KBM-7 (cell line): ENCODE data around the gene RNF43.
A peak's percentile ranks its signal among the peaks of the same experiment; 100 is the strongest.

ENCODE experiments used
- DNase-seq: peaks from one replicate; pipeline ENCODE4 v3.0.0-alpha.2; 2015
- in situ Hi-C: fragments of 300-500 bp; cut with MboI; formaldehyde crosslinking; loops from 2 replicates; pipeline ENCODE4 v1.14.3; 2020; ENCODE audit warnings: low sequenced_read_pairs, low pct_unique_long_range_greater_than_20kb, mixed read lengths

Gene RNF43

GRCh38 chr17:58385359-58385899, 31.9 kb downstream of the RNF43 start:
- no peak for DNase-seq
- in situ Hi-C loops: no loop called here

DNA sequence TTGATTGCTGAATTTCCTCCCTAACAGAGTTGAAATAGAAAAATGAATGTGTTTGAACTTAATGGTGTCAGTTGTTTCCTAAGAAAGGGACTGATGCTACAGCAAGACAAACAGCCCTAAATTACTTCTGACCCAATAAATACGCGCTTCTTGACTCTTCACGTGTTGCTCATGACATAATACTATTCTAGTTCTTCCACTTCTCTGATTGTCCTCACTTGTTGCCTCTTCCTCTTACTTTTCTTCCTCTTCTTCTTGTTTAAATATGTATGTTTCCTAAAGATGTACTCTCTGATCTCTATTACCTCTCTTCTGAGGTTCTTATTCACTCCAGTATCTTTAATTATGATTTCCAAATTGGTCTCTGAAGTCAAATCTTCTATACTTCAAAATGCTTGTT, 32.4 kb downstream of the RNF43 start:
- DNase-seq: no peak
- in situ Hi-C loops: no loop called here

GRCh38 chr17:58383892-58384462, 33.4 kb downstream of the RNF43 start:
- no peak for DNase-seq
- in situ Hi-C loops: no loop called here

GRCh38 chr17:58382872-58383242, 34.5 kb downstream of the RNF43 start:
- in situ Hi-C loops: no loop called here
- no peak for DNase-seq

GRCh38 chr17:58382108-58382871, 35.0 kb downstream of the RNF43 start:
- in situ Hi-C loops: no loop called here
- DNase-seq: no peak

DNA sequence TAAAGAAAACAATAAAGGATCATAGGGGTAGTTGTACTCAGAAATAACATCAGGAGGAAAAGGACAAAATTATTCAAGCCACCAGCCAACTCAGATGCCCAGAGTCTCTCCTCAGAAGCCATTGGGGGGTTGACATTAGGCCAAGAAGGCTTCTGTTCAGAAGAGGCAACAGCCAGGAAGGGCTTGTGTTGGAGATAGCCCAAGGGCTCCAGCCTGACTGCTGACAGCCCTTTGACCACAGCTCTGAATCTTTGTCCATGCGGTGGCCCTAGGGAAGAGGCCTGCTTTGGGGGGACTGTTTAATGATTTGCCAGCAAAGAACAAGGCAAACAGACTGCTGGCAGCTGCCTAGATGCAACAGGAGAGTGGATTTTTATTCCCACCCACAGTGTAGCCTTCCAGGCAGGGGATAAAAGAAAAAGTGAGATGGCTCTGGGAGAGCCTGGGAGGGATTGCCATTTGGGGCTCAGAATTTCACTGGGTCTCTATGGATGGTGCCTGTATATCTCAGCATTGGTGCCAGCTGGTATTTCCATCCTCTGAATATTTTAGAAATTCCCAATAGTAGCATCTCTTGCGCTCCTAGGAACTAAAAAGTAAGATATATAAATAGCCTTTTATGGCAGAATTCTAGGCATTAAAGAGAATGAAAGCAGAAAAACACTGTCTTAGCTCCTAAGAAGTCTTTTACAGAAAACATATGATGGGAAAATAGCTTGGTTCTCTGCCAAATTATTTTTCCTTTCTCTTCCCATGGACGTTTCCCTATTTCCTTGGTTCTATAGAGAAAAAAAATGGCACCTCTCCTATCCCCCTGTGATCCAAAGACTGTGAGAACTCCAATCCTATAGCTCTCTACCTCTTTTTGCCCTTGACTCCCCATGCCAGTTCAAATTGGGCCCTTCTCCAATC, 36.0 kb downstream of the RNF43 start:
- no peak for DNase-seq
- in situ Hi-C loops: no loop called here

DNA sequence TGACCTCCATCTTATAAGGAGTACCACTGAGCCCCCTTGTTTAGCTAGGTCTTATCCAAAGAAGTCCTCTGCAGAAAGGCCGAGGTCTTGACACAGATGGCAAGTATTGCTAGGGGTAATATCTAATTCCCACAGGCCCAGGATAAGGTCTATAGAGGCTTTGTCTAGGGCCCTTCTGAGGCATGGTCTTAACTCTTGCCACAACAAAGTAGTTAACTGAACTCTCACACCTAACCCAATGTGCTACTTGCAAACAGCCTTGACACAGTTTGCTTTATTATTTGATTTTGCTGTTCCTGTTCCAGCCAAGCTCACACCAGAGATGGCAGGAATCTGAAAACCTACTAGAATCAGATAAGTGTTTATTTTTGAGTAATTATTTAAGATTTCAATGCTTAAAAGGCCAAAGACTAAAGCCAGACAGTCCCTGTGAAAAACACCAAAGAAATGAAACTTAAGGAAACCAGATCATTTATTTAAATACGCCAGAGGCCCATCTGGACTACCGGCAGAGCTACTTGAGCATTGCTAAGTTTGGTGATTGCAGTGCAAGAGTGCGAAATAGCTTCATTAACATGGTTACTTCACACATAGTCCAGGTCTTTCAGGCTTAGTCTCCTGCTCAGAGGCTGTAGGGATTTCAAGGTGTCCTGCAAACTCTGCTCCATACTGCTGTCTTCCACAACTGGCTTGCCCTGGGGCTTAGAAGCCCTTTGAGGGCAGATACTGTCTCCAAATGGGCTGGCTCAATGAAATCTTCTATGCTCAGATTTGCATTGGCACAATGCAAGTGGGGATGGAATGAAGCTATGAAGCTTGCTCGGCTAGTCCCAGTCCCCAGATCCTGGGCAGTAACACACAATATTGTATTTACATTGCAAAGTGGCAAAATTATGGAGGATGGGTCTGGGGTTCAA, 36.9 kb downstream of the RNF43 start:
- in situ Hi-C loops: no loop called here
- no peak for DNase-seq

- in situ Hi-C loops: no loop called here
Measured at GRCh38 chr17:58379511-58379824, 37.9 kb downstream of the RNF43 start.

DNA sequence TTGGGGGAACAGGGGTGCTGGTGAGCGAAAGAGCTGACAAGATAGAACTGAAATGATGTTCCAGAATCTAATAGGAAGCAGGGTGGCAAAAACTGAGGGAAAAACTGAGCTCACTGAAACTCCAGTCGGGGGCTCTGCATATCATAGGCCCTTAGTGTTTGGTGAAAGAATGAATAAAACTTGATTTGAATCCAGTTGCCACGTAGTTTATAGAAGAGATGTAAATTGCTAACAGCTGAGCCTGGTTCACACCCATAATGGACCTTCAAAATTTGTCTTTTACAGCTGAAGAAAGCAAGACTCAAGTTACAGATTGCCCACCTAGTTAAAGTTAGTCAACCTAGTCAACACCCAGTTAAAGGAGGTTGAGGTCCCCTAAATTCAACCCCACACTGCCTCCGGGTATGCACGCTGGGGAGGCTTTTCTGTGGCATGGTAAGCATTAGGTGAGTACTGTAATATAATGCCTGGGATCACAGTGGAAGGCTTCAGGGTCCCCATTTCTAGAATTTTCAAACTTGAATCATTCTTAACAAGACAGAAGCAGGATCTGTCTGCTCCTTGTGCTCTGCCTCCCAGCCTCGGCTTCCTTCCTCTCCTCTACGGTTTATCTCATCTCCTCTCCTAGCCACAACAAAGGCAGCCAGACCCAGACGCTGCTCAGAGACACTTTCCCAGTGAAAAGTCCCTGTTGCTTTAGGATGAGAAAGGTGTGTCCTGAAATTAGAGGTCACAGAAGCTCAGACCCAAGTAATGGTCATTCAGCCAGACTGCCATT, 38.4 kb downstream of the RNF43 start:
- no peak for DNase-seq
- in situ Hi-C loops: no loop called here

More at GRCh38 chr17:58379511-58379824, 37.9 kb downstream of the RNF43 start:
- DNase-seq: no peak

DNA sequence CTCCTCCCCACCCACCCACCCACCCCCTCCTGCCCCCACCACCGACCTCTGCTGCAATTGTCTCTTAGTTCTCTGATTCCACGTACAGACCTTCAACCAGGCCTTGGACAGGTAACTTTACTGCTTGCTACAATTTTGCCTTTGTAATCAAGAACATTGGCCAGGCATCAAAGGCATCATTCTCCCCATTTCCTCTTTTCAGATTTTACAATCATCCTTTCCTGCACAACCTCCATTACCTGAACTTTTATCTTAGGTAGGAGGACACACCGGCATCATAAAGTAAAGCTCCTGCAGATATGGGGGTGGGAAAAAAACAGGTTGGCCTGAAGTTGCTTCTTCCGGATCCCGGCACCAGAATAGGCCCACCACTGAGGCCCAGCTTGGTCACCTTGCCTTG, 39.7 kb downstream of the RNF43 start:
- DNase-seq: no peak
- in situ Hi-C loops: no loop called here

DNA sequence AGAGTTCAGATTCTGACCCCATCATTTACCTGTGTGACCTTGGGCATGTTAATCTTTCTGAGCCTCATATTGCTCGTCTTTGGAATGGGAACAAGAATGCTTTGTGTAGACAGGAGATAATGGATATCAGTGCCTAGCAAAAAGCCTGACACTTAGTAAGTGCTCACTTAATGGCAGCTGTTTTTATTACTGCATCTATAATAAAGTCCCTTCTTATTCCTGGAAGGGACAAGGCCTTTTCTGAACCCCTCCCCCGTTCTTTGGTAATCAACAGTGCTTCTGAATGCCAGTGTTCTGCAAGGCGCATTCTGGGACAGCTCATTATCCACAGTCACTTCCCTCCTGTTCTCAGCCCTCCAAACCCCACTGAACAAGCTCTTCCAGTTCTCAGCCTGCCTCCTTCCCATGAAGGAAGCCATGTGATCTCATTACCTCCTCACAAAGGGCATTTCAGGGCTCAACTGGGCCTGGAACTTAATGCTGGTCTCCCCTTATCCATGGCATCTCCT, 40.2 kb downstream of the RNF43 start:
- in situ Hi-C loops: no loop called here
- DNase-seq: no peak

DNA sequence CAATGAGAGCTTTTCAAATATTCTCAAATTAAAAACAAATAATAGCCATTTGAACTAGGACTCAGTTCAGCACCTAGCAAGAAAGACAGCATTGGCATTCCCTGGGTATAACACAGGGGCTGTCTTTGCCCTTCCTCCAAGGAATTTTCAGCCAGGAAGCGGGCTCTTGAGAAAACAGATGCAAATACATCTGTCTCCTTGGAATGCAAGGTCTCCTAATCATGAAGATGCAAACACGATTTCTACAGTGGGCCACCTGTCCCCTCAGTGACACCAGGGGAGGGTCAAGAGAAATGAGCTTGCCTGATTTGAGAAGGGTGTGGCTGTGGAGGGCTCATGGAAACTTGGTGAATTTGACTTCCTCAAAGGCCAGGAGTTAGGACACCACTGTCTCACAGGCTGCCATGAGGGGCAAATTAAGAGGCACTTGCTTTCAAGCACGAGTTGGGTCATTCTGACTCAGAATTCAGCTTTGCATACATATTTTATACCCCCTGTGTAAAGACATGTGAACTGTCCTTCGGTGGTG, 40.8 kb downstream of the RNF43 start:
- in situ Hi-C loops: no loop called here
- DNase-seq: no peak

DNA sequence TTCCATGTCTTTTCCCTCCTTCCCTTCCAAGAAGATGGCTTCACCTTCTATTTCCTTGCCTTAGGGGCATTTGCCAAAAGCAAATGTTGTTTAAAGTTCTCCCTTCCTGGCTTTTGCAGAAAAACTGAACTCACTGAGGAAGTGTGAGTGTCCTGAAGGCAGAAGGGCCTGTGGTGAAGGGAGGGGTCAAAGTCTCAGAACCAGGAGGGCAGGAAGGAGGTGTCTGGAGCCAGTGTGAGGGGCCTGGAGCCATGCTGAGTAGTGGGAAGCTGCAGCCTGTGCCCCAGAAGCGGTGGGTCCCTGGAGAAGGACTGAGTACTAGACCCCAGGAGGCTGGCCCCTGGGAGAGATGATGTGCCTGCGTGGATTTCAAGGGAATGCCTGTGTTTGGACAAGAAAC, 41.5 kb downstream of the RNF43 start:
- in situ Hi-C loops: no loop called here
- DNase-seq: peak; percentile 24

- DNase-seq: peak; percentile 38
- in situ Hi-C loops: no loop called here
Measured at GRCh38 chr17:58375256-58375655, 42.1 kb downstream of the RNF43 start.

- DNase-seq: no peak
- in situ Hi-C loops: no loop called here
Measured at GRCh38 chr17:58373923-58374322, 43.4 kb downstream of the RNF43 start.

- no peak for DNase-seq
- in situ Hi-C loops: no loop called here
Measured at GRCh38 chr17:58373003-58373402, 44.3 kb downstream of the RNF43 start.

- in situ Hi-C loops: no loop called here
Measured at GRCh38 chr17:58371300-58371950, 45.9 kb downstream of the RNF43 start.

More at GRCh38 chr17:58371300-58371950, 45.9 kb downstream of the RNF43 start:
- DNase-seq: no peak
